H1 (cell line): ENCODE data around the gene CCDC88C. TPM values are rescaled to one million over a fixed set of nuclear protein-coding genes. Genes with fewer than 3 reads are reported as not detected.

Experiments
- HDAC2 ChIP-seq, 2 experiments: fragments of 300-600 bp in 1 of 2; sonication (generic) in 1 of 2; IDR thresholded peaks; 2 replicates each; pipeline ENCODE4 v1.6.1; 2011 to 2012; ENCODE audit warnings: low read depth in 2 of 2, low read length in 2 of 2, mild to moderate bottlenecking in 2 of 2, moderate library complexity in 2 of 2, borderline replicate concordance in 1 of 2, inconsistent platforms in 1 of 2
- NANOG ChIP-seq: IDR thresholded peaks from 2 replicates; pipeline ENCODE4 v1.6.1; 2011; ENCODE audit warnings: low read length, low read depth, mild to moderate bottlenecking, inconsistent platforms; ENCODE audit not compliant: insufficient read depth, poor library complexity, severe bottlenecking
- RFX5 ChIP-seq: IDR thresholded peaks from 2 replicates; pipeline ENCODE4 v1.6.1; 2011; ENCODE audit warnings: low read depth, low read length, improper control_type of control experiment, borderline replicate concordance
- SP2 ChIP-seq: IDR thresholded peaks from 2 replicates; pipeline ENCODE4 v1.6.1; 2012; ENCODE audit warnings: mild to moderate bottlenecking, low read length, inconsistent platforms
- TEAD4 ChIP-seq: IDR thresholded peaks from 2 replicates; pipeline ENCODE4 v1.6.1; 2012; ENCODE audit warnings: low read depth, low read length, inconsistent platforms, mixed read lengths
- polyA plus RNA-seq, 7 experiments: library from polyadenylated mRNA; depleted of rRNA in 3 of 7; stranded (reverse) in 5 of 7; unstranded in 2 of 7; fragments of >200 nt in 5 of 7; fragments of 200-250 nt in 2 of 7; gene quantifications; 1 replicate in 5 of 7; 2 replicates in 1 of 7; 4 replicates in 1 of 7; pipeline versions ENCODE4 v1.2.1 to v1.2.3, GENCODE V29; 2011 to 2013; ENCODE audit warnings: missing spikeins in 2 of 7, mixed read lengths in 2 of 7
- total RNA-seq: library from RNA; stranded (reverse); fragmentation: NEBNext Ultra II Directional; extraction: Animal tissue kit (Norgen Biotek cat#: 25700); gene quantifications from 2 replicates; pipeline ENCODE4 v1.2.1, GENCODE V29; 2021

The CCDC88C gene
- total and polyA plus RNA-seq, 2 of the 8 experiments (the other 6 are each of a cell fraction or from before 2014, with no cell fraction given): 10.3 to 57.7 TPM

DNA sequence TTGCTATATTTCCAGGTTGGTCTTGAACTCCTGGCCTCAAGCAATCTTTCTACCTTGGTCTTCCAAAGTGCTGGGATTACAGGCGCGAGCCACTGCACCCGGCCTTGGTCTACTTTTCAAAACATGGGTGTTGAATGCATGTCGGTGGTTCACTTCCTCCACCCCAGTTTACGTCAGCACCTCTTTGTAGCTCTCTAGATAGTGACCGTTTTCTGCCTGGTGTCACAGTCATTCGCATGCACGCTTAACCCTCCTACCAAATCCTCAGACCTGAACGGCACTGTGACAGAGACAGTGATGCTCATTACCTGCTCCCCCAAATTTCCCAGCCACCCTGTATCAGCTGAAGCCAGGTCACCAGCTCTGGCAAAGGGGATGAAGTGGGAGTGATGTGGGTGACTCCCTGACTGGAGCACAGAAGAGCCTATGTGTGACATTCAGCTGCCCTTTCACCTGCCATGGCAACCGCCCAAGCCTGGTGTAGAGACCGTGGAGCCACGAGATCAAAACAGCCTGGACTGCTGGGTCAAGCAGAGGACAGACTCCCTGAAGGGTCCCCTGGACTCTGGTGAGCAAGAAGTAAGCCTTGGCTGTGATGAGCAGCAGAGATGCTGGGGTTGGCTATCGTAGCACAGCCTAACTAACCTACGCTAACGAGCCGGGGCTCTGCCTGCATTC is 106.9 kb downstream of the CCDC88C start (continued):
- TF ChIP-seq RFX5: no peak
- no peak for TF ChIP-seq NANOG
- no peak for TF ChIP-seq HDAC2 (IDR thresholded peaks at IDR 0.05; ENCODE audit: borderline replicate concordance in 1 of 2, low read depth in 2 of 2, low read length in 2 of 2)
- no peak for TF ChIP-seq SP2
- no peak for TF ChIP-seq TEAD4
- TF ChIP-seq, all 59 proteins: peak for 0
